Stimulated activated CD8-positive, alpha-beta memory T cell treated with anti-CD3 and anti-CD28 coated beads, Interleukin-7, amount 100 ng/mL, for 24 hours (primary cell): ENCODE results near the gene SEMA4A.
"Not testable (repeated sequence)": the region's sequence is repeated elsewhere in the genome, so short reads cannot be mapped to it uniquely, and the experiment has no call there.

Source experiments
- DNase-seq: peaks from one replicate; pipeline ENCODE4 v3.0.0-alpha.2; 2020; ENCODE audit warnings: low read depth

Gene SEMA4A

GRCh38 chr1:156194300-156194652 is 40.9 kb downstream of the SEMA4A start:
- DNase-seq, result no peak

GRCh38 chr1:156195853-156196252 is 42.5 kb downstream of the SEMA4A start:
- DNase-seq, result no peak

- DNase-seq, result no peak
Observed at GRCh38 chr1:156196445-156196844, 43.1 kb downstream of the SEMA4A start.

GRCh38 chr1:156198831-156199349 is 45.5 kb downstream of the SEMA4A start:
- no peak for DNase-seq

GRCh38 chr1:156200044-156200443 is 46.7 kb downstream of the SEMA4A start:
- DNase-seq, result no peak

- DNase-seq, result no peak
Observed at GRCh38 chr1:156203331-156203730, 49.9 kb downstream of the SEMA4A start.

GRCh38 chr1:156204686-156205085 is 51.3 kb downstream of the SEMA4A start:
- no peak for DNase-seq

- DNase-seq, result no peak
Observed at GRCh38 chr1:156211243-156211642, 57.9 kb downstream of the SEMA4A start.

- no peak for DNase-seq
Observed at GRCh38 chr1:156212130-156212529, 58.7 kb downstream of the SEMA4A start.

GRCh38 chr1:156212833-156213643 is 59.7 kb downstream of the SEMA4A start, which contains the start of gene PMF1:
Gene PMF1, plus strand, starts transcription at chr1:156213007. Its CDS starts 9 bp downstream, at chr1:156213016.
- peak; percentile 95 for DNase-seq

GRCh38 chr1:156213644-156213966 is 60.2 kb downstream of the SEMA4A start:
- DNase-seq, result no peak

- DNase-seq, result no peak
Observed at GRCh38 chr1:156214024-156214748, 60.8 kb downstream of the SEMA4A start.

- DNase-seq, result not testable (repeated sequence)
Observed at GRCh38 chr1:156216361-156217086, 63.1 kb downstream of the SEMA4A start.

- DNase-seq, result no peak
Observed at GRCh38 chr1:156217871-156218270, 64.5 kb downstream of the SEMA4A start.

- DNase-seq, result no peak
Observed at GRCh38 chr1:156220226-156220625, 66.8 kb downstream of the SEMA4A start.

GRCh38 chr1:156221986-156222692 is 68.8 kb downstream of the SEMA4A start:
- DNase-seq, result no peak

- no peak for DNase-seq
Observed at GRCh38 chr1:156225677-156226014, 72.3 kb downstream of the SEMA4A start.

GRCh38 chr1:156226116-156226538 is 72.7 kb downstream of the SEMA4A start:
- no peak for DNase-seq

GRCh38 chr1:156226782-156227181 is 73.4 kb downstream of the SEMA4A start:
- DNase-seq, result no peak
